BE2C (cell line): ENCODE data around the gene EIF2A. TPM values are rescaled to one million over a fixed set of nuclear protein-coding genes. Genes with fewer than 3 reads are reported as not detected.
A peak's percentile ranks its signal among the peaks of the same experiment; 100 is the strongest.
"Not testable (repeated sequence)": the region's sequence is repeated elsewhere in the genome, so short reads cannot be mapped to it uniquely, and the experiment has no call there.

Experiments used
- DNase-seq: peaks from one replicate; pipeline ENCODE4 v3.0.0-alpha.2; 2020
- H3K27me3 ChIP-seq: fragments of 250-450 bp; sonication (Bioruptor Pico); 2 replicates; pipeline ENCODE4 v1.5.1; 2020; ENCODE audit warnings: mild to moderate bottlenecking
- H3K36me3 ChIP-seq: fragments of 250-450 bp; sonication (Bioruptor Pico); 2 replicates; pipeline ENCODE4 v1.5.1; 2020; ENCODE audit warnings: mild to moderate bottlenecking
- H3K4me1 ChIP-seq: fragments of 250-450 bp; sonication (Bioruptor Pico); 2 replicates; pipeline ENCODE4 v1.5.1; 2020
- H3K4me3 ChIP-seq: 2 replicates; pipeline ENCODE4 v1.5.1; 2011; ENCODE audit warnings: low read depth, low read length
- H3K9me3 ChIP-seq: fragments of 250-450 bp; sonication (Bioruptor Pico); 2 replicates; pipeline ENCODE4 v1.5.1; 2020
- CTCF ChIP-seq: IDR thresholded peaks from 2 replicates; pipeline ENCODE4 v1.5.1; 2012; ENCODE audit warnings: mild to moderate bottlenecking, low read depth, low read length
- polyA plus RNA-seq: library from polyadenylated mRNA; unstranded; fragments of >200 nt; gene quantifications from one replicate; pipeline ENCODE4 v1.2.1, GENCODE V29; 2012; ENCODE audit warnings: low read depth, missing spikeins; ENCODE audit not compliant: insufficient read length, insufficient read depth

The EIF2A gene
- polyA plus RNA-seq: 147 TPM

GRCh38 chr3:150546226-150547044 is at the start of gene EIF2A, which contains the start of gene SERP1:
TSS of gene EIF2A (plus strand) at chr3:150546787. CDS start at chr3:150546803, 16 bp downstream.
TSS of gene SERP1 (minus strand) at chr3:150546496. CDS start at chr3:150546135, 361 bp downstream.
- DNase-seq: peak; percentile 99
- Histone ChIP-seq H3K9me3 (no peaks in the 10 kb centered on the region), H3K27me3 (no peaks in the 10 kb centered on the region), H3K4me1 (no peaks in the 10 kb centered on the region; the same call in 1 of the 2 replicates), H3K36me3 (peaks cover 16% of the 10 kb centered on the region), H3K4me3 (peak within 1 kb of the TSS; percentile 77)
- no peak for TF ChIP-seq CTCF

DNA sequence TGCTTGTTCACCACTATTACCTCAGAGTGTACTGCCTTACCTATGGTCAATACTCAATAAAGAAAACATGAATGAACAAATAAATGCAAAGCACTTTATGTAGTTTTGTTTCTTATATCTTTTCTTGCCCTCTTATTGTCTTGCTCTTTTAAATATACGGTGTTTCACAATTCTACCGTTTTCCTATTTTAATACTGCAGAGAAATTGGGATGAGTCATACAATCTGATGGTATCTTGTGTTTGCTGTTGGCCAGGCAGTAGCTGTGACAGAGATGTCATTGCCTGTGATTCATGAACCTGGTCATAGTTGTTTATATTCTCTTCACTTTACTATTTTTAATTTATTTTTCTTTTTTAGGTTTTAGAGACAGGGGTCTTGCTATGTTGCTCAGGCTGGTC is 48.6 kb upstream of the EIF2A start:
- peaks cover 3% of the 10 kb centered on the region; the same call in 1 of the 2 replicates for H3K4me1 ChIP-seq
- TF ChIP-seq CTCF: no peak
- H3K36me3 ChIP-seq: no peaks in the 10 kb centered on the region
- no peak overlapping the region for H3K4me3 ChIP-seq
- 0 out of 2 replicates have a peak, but pooled peaks cover 4% of the 10 kb centered on the region for H3K9me3 ChIP-seq
- no peaks in the 10 kb centered on the region for H3K27me3 ChIP-seq
- DNase-seq: no peak

- not testable (repeated sequence) for H3K27me3 ChIP-seq, H3K4me3 ChIP-seq, H3K4me1 ChIP-seq, H3K36me3 ChIP-seq, DNase-seq, H3K9me3 ChIP-seq
Observed at GRCh38 chr3:150500960-150501359, 45.6 kb upstream of the EIF2A start.

DNA sequence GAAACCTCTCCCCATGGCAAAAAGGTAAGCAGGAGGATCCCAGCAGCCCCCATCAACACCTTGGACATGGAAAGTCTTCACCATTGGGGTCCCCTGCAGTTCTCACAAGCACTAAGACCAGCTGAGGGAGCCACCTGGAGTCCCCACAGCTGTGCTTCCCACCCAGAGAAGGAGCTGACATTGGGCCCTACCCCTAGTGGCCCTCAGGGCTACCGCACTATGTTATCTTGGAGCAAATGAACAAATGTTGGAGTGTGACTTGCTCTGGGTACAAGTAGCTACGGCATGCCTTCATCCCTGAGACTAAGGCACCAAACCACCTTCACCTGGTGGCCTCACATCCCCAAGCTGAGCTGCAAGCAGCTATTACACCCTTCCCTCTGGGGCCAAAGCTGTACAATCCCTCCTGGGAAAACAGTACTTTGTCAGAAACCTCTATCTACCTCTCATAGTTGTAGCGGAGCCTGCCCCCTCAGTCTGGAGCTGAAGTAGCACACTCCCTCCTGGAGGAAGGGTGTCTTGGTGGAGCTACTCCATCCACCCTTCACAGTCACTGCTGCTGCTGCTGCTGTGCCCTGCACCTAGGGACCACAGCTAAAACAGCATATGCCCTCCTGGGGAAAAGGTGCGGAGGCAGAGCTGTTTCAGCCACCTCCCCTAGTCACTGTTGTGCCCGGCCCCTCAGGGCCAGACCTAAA is 43.0 kb upstream of the EIF2A start:
- H3K9me3 ChIP-seq: 0 out of 2 replicates have a peak, but pooled peaks cover 4% of the 10 kb centered on the region
- TF ChIP-seq CTCF: 0 out of 2 replicates have a peak, but pooled peaks have one; percentile 5

DNA sequence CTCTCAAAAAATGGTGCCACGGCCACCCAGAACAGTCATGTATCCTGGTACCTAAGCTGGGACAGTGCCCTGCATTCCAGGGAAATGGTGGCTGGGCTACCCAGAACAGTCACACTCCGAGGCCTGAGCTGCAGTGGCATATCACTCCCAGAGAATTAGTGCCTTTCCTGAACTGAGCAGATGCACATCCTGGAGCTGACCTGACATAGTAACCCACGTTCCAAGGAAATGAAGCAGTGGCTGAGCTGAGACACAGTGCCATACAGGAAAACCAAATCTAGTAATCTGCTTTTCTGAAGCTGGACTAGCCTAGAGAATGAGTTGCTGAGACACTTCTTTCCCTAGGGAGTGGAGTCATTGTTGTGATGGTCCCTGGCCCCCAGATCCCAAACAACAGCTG is 42.1 kb upstream of the EIF2A start:
- Histone ChIP-seq H3K27me3 (no peaks in the 10 kb centered on the region), H3K36me3 (no peaks in the 10 kb centered on the region), H3K4me3 (no peak overlapping the region), H3K9me3 (0 out of 2 replicates have a peak, but pooled peaks cover 4% of the 10 kb centered on the region), H3K4me1 (no peaks in the 10 kb centered on the region)
- no peak for DNase-seq
- no peak for TF ChIP-seq CTCF

More for the DNA sequence above, 43.0 kb upstream of the EIF2A start:
- H3K4me3 ChIP-seq: no peak overlapping the region
- DNase-seq: no peak
- no peaks in the 10 kb centered on the region for H3K36me3 ChIP-seq
- no peaks in the 10 kb centered on the region for H3K27me3 ChIP-seq
- no peaks in the 10 kb centered on the region for H3K4me1 ChIP-seq

DNA sequence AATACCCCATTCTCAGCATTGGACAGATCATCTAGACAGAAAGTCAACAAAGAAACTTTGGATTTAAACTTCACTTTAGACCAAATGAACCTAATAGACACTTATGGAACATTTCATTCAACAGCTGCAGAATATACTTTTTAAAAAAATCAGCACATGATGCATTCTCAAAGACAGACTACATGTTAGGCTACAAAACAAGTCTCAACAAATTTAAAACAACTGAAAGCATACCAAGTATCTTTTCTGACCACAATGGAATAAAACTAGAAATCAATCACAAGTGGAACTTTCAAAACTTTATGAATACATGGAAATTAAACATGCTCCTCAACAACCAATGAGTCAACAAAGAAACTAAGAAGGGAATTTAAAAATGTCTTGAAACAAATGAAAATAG is 38.2 kb upstream of the EIF2A start:
- Histone ChIP-seq H3K9me3 (no peaks in the 10 kb centered on the region), H3K27me3 (no peaks in the 10 kb centered on the region), H3K4me3 (no peak overlapping the region), H3K36me3 (no peaks in the 10 kb centered on the region), H3K4me1 (no peaks in the 10 kb centered on the region)
- DNase-seq: no peak
- no peak for TF ChIP-seq CTCF
